BE2C (cell line): ENCODE data around the gene IL1F10.

Experiments
- DNase-seq: peaks from one replicate; pipeline ENCODE4 v3.0.0-alpha.2; 2020
- H3K27me3 ChIP-seq: fragments of 250-450 bp; sonication (Bioruptor Pico); 2 replicates; pipeline ENCODE4 v1.5.1; 2020; ENCODE audit warnings: mild to moderate bottlenecking
- H3K36me3 ChIP-seq: fragments of 250-450 bp; sonication (Bioruptor Pico); 2 replicates; pipeline ENCODE4 v1.5.1; 2020; ENCODE audit warnings: mild to moderate bottlenecking
- H3K4me1 ChIP-seq: fragments of 250-450 bp; sonication (Bioruptor Pico); 2 replicates; pipeline ENCODE4 v1.5.1; 2020
- H3K4me3 ChIP-seq: 2 replicates; pipeline ENCODE4 v1.5.1; 2011; ENCODE audit warnings: low read depth, low read length
- H3K9me3 ChIP-seq: fragments of 250-450 bp; sonication (Bioruptor Pico); 2 replicates; pipeline ENCODE4 v1.5.1; 2020
- TF ChIP-seq, protein P1 (sequence below): IDR thresholded peaks from 2 replicates; pipeline ENCODE4 v1.5.1; 2012; ENCODE audit warnings: mild to moderate bottlenecking, low read depth, low read length

IL1F10 gene

DNA sequence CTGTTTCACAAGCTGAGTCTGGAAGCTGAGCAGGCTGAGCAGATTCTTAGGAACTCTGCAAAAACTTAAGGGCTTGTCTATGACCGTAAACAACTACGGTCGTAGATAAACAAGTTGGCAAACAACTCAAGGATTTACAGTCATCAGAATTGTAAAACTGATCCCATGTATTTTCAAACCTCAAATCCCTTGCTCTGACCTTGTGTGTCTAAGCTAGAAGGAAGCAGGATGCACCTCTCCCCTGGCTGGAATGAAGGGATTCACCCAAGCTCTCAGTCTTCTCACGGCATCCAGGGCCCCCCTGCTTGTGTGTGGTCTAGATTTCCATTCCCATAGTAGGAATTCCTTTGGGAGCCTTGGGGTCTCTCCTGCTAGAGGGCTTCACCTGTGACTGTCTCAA, 47.2 kb downstream of the IL1F10 start:
- Histone ChIP-seq H3K4me1 (no peaks in the 10 kb centered on the region), H3K36me3 (no peaks in the 10 kb centered on the region), H3K27me3 (no peaks in the 10 kb centered on the region), H3K4me3 (no peak overlapping the region), H3K9me3 (no peaks in the 10 kb centered on the region)
- DNase-seq: no peak
- TF ChIP-seq, protein P1, sequence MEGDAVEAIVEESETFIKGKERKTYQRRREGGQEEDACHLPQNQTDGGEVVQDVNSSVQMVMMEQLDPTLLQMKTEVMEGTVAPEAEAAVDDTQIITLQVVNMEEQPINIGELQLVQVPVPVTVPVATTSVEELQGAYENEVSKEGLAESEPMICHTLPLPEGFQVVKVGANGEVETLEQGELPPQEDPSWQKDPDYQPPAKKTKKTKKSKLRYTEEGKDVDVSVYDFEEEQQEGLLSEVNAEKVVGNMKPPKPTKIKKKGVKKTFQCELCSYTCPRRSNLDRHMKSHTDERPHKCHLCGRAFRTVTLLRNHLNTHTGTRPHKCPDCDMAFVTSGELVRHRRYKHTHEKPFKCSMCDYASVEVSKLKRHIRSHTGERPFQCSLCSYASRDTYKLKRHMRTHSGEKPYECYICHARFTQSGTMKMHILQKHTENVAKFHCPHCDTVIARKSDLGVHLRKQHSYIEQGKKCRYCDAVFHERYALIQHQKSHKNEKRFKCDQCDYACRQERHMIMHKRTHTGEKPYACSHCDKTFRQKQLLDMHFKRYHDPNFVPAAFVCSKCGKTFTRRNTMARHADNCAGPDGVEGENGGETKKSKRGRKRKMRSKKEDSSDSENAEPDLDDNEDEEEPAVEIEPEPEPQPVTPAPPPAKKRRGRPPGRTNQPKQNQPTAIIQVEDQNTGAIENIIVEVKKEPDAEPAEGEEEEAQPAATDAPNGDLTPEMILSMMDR: no peak

GRCh38 chr2:113116100-113116958, 48.6 kb downstream of the IL1F10 start:
- H3K27me3 ChIP-seq: no peaks in the 10 kb centered on the region
- no peak for DNase-seq
- no peak overlapping the region for H3K4me3 ChIP-seq
- TF ChIP-seq, protein P1: no peak
- no peaks in the 10 kb centered on the region for H3K4me1 ChIP-seq
- H3K9me3 ChIP-seq: no peaks in the 10 kb centered on the region
- H3K36me3 ChIP-seq: no peaks in the 10 kb centered on the region

GRCh38 chr2:113117541-113118262, 49.9 kb downstream of the IL1F10 start:
- Histone ChIP-seq H3K9me3 (no peaks in the 10 kb centered on the region), H3K4me1 (no peaks in the 10 kb centered on the region), H3K27me3 (no peaks in the 10 kb centered on the region), H3K36me3 (no peaks in the 10 kb centered on the region), H3K4me3 (no peak overlapping the region)
- DNase-seq: no peak
- TF ChIP-seq, protein P1: no peak

DNA sequence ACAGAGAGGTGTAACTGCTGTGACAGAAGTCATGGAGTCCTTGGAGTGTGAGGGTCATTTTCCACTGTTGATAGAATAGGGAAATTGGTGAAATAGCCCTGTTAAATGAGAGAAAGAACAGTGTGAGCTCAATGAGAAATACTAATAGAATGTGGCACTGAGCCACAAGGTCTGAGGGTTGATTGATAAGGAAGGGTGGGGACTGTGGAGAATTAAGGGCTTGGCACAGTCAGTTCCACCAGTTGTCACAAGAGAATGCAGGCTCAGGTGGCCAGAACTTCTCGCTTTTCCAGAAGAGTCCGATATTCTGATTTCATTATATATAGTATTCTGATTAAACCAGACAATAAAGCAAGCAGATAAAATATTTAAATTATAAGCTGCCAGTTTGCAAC, 50.5 kb downstream of the IL1F10 start:
- no peaks in the 10 kb centered on the region for H3K27me3 ChIP-seq
- H3K4me3 ChIP-seq: no peak overlapping the region
- DNase-seq: no peak

GRCh38 chr2:113119111-113119510, 51.3 kb downstream of the IL1F10 start:
- no peaks in the 10 kb centered on the region for H3K9me3 ChIP-seq
- H3K36me3 ChIP-seq: no peaks in the 10 kb centered on the region
- no peaks in the 10 kb centered on the region for H3K27me3 ChIP-seq
- TF ChIP-seq, protein P1: no peak
- DNase-seq: no peak
- H3K4me3 ChIP-seq: no peak overlapping the region
- no peaks in the 10 kb centered on the region for H3K4me1 ChIP-seq

More for the DNA sequence above, 50.5 kb downstream of the IL1F10 start:
- H3K4me1 ChIP-seq: no peaks in the 10 kb centered on the region
- TF ChIP-seq, protein P1: no peak
- H3K36me3 ChIP-seq: no peaks in the 10 kb centered on the region
- no peaks in the 10 kb centered on the region for H3K9me3 ChIP-seq

GRCh38 chr2:113120861-113121260, 53.1 kb downstream of the IL1F10 start:
- H3K27me3 ChIP-seq: no peaks in the 10 kb centered on the region
- no peaks in the 10 kb centered on the region for H3K36me3 ChIP-seq
- no peak overlapping the region for H3K4me3 ChIP-seq
- no peaks in the 10 kb centered on the region for H3K4me1 ChIP-seq
- no peaks in the 10 kb centered on the region for H3K9me3 ChIP-seq
- no peak for DNase-seq
- TF ChIP-seq, protein P1: no peak
